GM12878 (cell line): ENCODE results near the gene NISCH. TPM values are rescaled to one million over a fixed set of nuclear protein-coding genes. Genes with fewer than 3 reads are reported as not detected.

Source experiments
- ATAC-seq: fragments of 200-7000 bp; cut with Tn5 transposase; 3 replicates; pipeline ENCODE4 v1.9.1; 2020; ENCODE audit warnings: mild to moderate bottlenecking, moderate library complexity
- BruUV-seq: library from RNA; stranded (reverse); fragments of 400-500 nt; replicated peaks from 2 replicates; lab custom pipeline; 2021; lab: Mats Ljungman, UMichigan
- CTCF ChIA-PET: fragments of 300-600 bp; sonication (Branson Sonifier 250); formaldehyde crosslinking; extraction: SDS; loops from one replicate; lab custom pipeline; 2021; ENCODE audit warnings: inconsistent platforms; lab: Yijun Ruan, JAX
- POLR2A ChIA-PET: fragments of 350-600 bp; formaldehyde crosslinking; extraction: SDS; loops from one replicate; lab custom pipeline; 2021; ENCODE audit warnings: inconsistent platforms; lab: Charles Lee
- RAD21 ChIA-PET: fragments of 300-600 bp; sonication (Branson Sonifier 250); formaldehyde crosslinking; loops from one replicate; lab custom pipeline; 2023; ENCODE audit warnings: antibody characterized with exemption; ENCODE audit not compliant: unreplicated experiment; lab: Charles Lee
- SMC1A ChIA-PET: fragments of 300-600 bp; sonication (Branson Sonifier 250); formaldehyde crosslinking; loops from one replicate; lab custom pipeline; 2023; ENCODE audit not compliant: unreplicated experiment, uncharacterized antibody; lab: Charles Lee
- DNase-seq: peaks from one replicate; pipeline ENCODE4 v3.0.0-alpha.2; 2011; ENCODE audit warnings: low read depth, low spot score
- FAIRE-seq: peaks from 3 replicates; lab custom pipeline; 2011; peaks lifted over from hg19 to GRCh38; lab: Jason Lieb, UNC
- H2AFZ ChIP-seq: 2 replicates; pipeline ENCODE4 v1.6.0; 2011; ENCODE audit warnings: low read depth, low read length, control low read depth; ENCODE audit not compliant: control insufficient read depth
- H3K27ac ChIP-seq: 2 replicates; pipeline ENCODE4 v1.5.1; 2011; ENCODE audit warnings: control low read depth; ENCODE audit not compliant: control insufficient read depth, insufficient read depth
- H3K27me3 ChIP-seq, 2 experiments: replicated peaks in 1 of 2; 2 replicates each; pipeline versions ENCODE4 v1.6.0 to v1.6.1; 2011; ENCODE audit warnings: low read length in 1 of 2; ENCODE audit not compliant: control insufficient read depth in 2 of 2, insufficient read depth in 2 of 2
- H3K36me3 ChIP-seq, 2 experiments: 2 replicates each; pipeline ENCODE4 v1.5.1; 2011; ENCODE audit warnings: low read length in 1 of 2; ENCODE audit not compliant: control insufficient read depth in 2 of 2, insufficient read depth in 2 of 2
- H3K4me1 ChIP-seq: 2 replicates; pipeline ENCODE4 v1.6.1; 2011; ENCODE audit warnings: mild to moderate bottlenecking, low read length, moderate library complexity, mixed read lengths; ENCODE audit not compliant: control insufficient read depth, insufficient read depth
- H3K4me2 ChIP-seq: 2 replicates; pipeline ENCODE4 v1.6.0; 2011; ENCODE audit warnings: control low read depth; ENCODE audit not compliant: control insufficient read depth, insufficient read depth
- H3K4me3 ChIP-seq: fragments of 200-600 bp; sonication (generic); 2 replicates; pipeline ENCODE4 v1.5.1; 2016
- H3K79me2 ChIP-seq: 2 replicates; pipeline ENCODE4 v1.6.0; 2011; ENCODE audit warnings: low read length; ENCODE audit not compliant: control insufficient read depth, insufficient read depth
- H3K9ac ChIP-seq: 2 replicates; pipeline ENCODE4 v1.8.0; 2011; ENCODE audit warnings: low read length, control low read depth, mixed read lengths; ENCODE audit not compliant: control insufficient read depth, insufficient read depth
- H3K9me3 ChIP-seq: replicated peaks from 3 replicates; pipeline ENCODE4 v1.5.1; 2011; ENCODE audit warnings: mild to moderate bottlenecking, low read length; ENCODE audit not compliant: control insufficient read depth, insufficient read depth
- H4K20me1 ChIP-seq: 2 replicates; pipeline ENCODE4 v1.6.0; 2011; ENCODE audit not compliant: control insufficient read depth, insufficient read depth
- CBX5 ChIP-seq: sonication (generic); IDR thresholded peaks from 2 replicates; pipeline ENCODE4 v1.6.1; 2016; ENCODE audit warnings: low read depth, moderate library complexity, mild to moderate bottlenecking, inconsistent platforms
- CREB1 ChIP-seq: IDR thresholded peaks from 2 replicates; pipeline ENCODE4 v1.6.1; 2012; ENCODE audit warnings: low read depth, mild to moderate bottlenecking, inconsistent platforms
- CREM ChIP-seq: IDR thresholded peaks from 2 replicates; pipeline ENCODE4 v1.6.1; 2014; ENCODE audit warnings: antibody characterized with exemption, low read depth
- FOS ChIP-seq: IDR thresholded peaks from 3 replicates; pipeline ENCODE4 v1.6.1; 2011; ENCODE audit warnings: borderline replicate concordance; ENCODE audit not compliant: insufficient read length; ENCODE audit errors: extremely low read depth
- FOXM1 ChIP-seq: IDR thresholded peaks from 2 replicates; pipeline ENCODE4 v1.6.1; 2012; ENCODE audit warnings: low read depth, mild to moderate bottlenecking, inconsistent platforms, low read length, moderate library complexity
- HDAC2 ChIP-seq: fragments of 200-600 bp; sonication (generic); IDR thresholded peaks from 2 replicates; pipeline ENCODE4 v1.6.1; 2017
- MYC ChIP-seq: IDR thresholded peaks from 2 replicates; pipeline ENCODE4 v1.6.1; 2011; ENCODE audit warnings: mild to moderate bottlenecking, low read length, moderate library complexity, inconsistent platforms; ENCODE audit not compliant: insufficient read depth, insufficient replicate concordance, insufficient read length, severe bottlenecking
- NFYA ChIP-seq: IDR thresholded peaks from 2 replicates; pipeline ENCODE4 v1.6.1; 2011; ENCODE audit warnings: low read depth, mild to moderate bottlenecking, low read length, improper control_type of control experiment, borderline replicate concordance
- NR2C1 ChIP-seq: fragments of 450-650 bp; IDR thresholded peaks from 2 replicates; pipeline ENCODE4 v1.6.1; 2017; ENCODE audit warnings: antibody characterized with exemption, mild to moderate bottlenecking, moderate library complexity
- PAX5 ChIP-seq: IDR thresholded peaks from 2 replicates; pipeline ENCODE4 v1.6.1; 2011; ENCODE audit warnings: low read depth, low read length, borderline replicate concordance
- WRNIP1 ChIP-seq: IDR thresholded peaks from 2 replicates; pipeline ENCODE4 v1.6.1; 2011; ENCODE audit warnings: low read depth, low read length, improper control_type of control experiment, borderline replicate concordance
- ZNF207 ChIP-seq: fragments of 450-650 bp; IDR thresholded peaks from 2 replicates; pipeline ENCODE4 v1.6.1; 2014; ENCODE audit warnings: antibody characterized with exemption, mild to moderate bottlenecking, borderline replicate concordance
- ZSCAN29 ChIP-seq: fragments of 450-650 bp; IDR thresholded peaks from 2 replicates; pipeline ENCODE4 v1.6.1; 2017; ENCODE audit warnings: mild to moderate bottlenecking, moderate library complexity
- WGBS: methylation state at CpG from one replicate; pipeline ENCODE4 v1.1.6; 2016; ENCODE audit warnings: low lambda C conversion rate; ENCODE audit not compliant: insufficient replicate concordance, insufficient coverage; ENCODE audit errors: missing lambda C conversion rate; 5-methylcytosine and 5-hydroxymethylcytosine counted together
- in situ Hi-C: fragments of 300-500 bp; cut with MboI; formaldehyde crosslinking; loops from 9 replicates; pipeline ENCODE4 v1.14.3; 2018; ENCODE audit warnings: mixed read lengths
- intact Hi-C: fragments of 100-400 bp; cut with micrococcal nuclease; formaldehyde crosslinking; loops from one replicate; pipeline ENCODE4 v1.14.2; 2022; ENCODE audit not compliant: unreplicated experiment
- polyA plus RNA-seq, 11 experiments: library from polyadenylated mRNA; depleted of rRNA in 4 of 11; unstranded in 6 of 11; stranded (reverse) in 5 of 11; fragments of >200 nt; fragmentation: Nextera tagmentation in 4 of 11; fragmentation: Illumina TruSeq in 1 of 11; extraction: Ambion mirVana in 4 of 11; extraction: Trizol in 1 of 11; gene quantifications; 1 replicate in 1 of 11; 2 replicates in 10 of 11; pipeline versions ENCODE4 v1.2.1 to v1.2.3, GENCODE V29; 2011 to 2016; ENCODE audit warnings: inconsistent platforms in 2 of 11, missing spikeins in 2 of 11, low read depth in 1 of 11
- total RNA-seq, 4 experiments: library from RNA; depleted of rRNA in 3 of 4; stranded (reverse); fragments of >200 nt in 3 of 4; fragmentation: Illumina TruSeq in 1 of 4; extraction: Trizol in 1 of 4; gene quantifications; 2 replicates each; pipeline versions ENCODE4 v1.2.1 to v1.2.3, GENCODE V29; 2013 to 2021
- TF ChIP-seq, protein P1 (sequence below): fragments of 450-650 bp; IDR thresholded peaks from 2 replicates; pipeline ENCODE4 v1.6.1; 2017; ENCODE audit warnings: mild to moderate bottlenecking
- TF ChIP-seq, protein P2 (sequence below): IDR thresholded peaks from 2 replicates; pipeline ENCODE4 v1.6.1; 2011; ENCODE audit warnings: mild to moderate bottlenecking, low read depth, low read length, moderate library complexity; ENCODE audit not compliant: insufficient replicate concordance
- TF ChIP-seq, protein P3 (sequence below): fragments of 450-650 bp; formaldehyde crosslinking; IDR thresholded peaks from 2 replicates; pipeline ENCODE4 v1.4.0; 2022; ENCODE audit warnings: mild to moderate bottlenecking, moderate library complexity
- TF ChIP-seq, protein P4 (sequence below): IDR thresholded peaks from 2 replicates; pipeline ENCODE4 v1.6.1; 2012; ENCODE audit warnings: low read depth, low read length, improper control_type of control experiment

The NISCH gene
- total and polyA plus RNA-seq, 10 of the 15 experiments (the other 5 are each of a cell fraction or from before 2014, with no cell fraction given), result 0.76 to 52.5 (median 24.6) TPM

DNA sequence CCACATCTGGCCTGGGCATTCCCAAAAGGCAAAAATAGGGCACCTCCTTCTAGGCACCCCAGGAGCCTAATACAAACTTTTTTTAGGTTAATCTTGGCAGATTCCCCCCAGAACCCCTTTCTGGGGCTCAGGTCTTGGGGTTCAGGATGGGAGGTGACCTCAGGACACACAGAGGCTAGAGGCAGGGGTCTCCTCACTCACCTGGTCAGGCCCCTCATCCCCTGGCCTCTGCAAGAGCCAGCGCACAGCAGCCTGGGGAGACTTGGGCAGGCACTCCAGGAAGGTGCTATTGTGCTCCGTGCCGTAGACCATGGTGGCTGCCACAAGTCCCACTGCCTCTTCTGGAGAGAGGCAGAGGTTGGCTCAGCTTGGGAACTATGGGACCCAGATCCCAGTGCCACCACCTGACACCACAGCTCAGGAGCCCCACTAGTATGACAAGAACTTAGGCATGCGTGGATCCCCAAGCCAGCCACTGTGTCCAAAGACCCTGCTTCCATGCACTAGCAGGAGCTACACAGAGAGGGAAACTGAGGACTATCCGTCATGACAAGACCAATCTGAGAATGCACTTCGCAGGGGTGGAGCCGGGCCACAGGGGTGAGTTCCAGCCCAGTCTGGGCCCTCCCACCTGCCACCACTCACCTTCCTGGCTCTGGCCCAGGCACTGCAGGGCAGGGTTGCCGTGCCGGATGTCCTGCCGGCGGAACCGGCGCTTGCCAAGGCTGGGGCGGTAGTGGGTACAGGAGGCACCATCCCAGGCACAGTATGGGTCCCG is 17.9 kb upstream of the NISCH start:
- RAD21 ChIA-PET, result no interaction called here
- ATAC-seq (no peak), DNase-seq (no peak), FAIRE-seq (no peak)
- no peak overlapping the region for H3K27ac ChIP-seq
- no peak overlapping the region for H2AFZ ChIP-seq
- CTCF ChIA-PET, result no interaction called here
- no peaks in the 10 kb centered on the region for H3K27me3 ChIP-seq
- intact Hi-C loops, result no loop called here
- H4K20me1 ChIP-seq, result no peaks in the 10 kb centered on the region
- H3K4me1 ChIP-seq, result no peaks in the 10 kb centered on the region
- SMC1A ChIA-PET, result interaction anchor here (1.1 kb wide), 1 partner anchor 8 kb away, joined by 3 read pairs; no protein-coding TSS in a partner anchor
- H3K4me3 ChIP-seq, result no peak overlapping the region
- no peak overlapping the region for H3K9ac ChIP-seq
- BruUV-seq, result no TSS peak
- in situ Hi-C loops, result no loop called here
- no peak overlapping the region for H3K4me2 ChIP-seq
- no peaks in the 10 kb centered on the region for H3K9me3 ChIP-seq
- POLR2A ChIA-PET, result no interaction called here
- H3K79me2 ChIP-seq, result no peaks in the 10 kb centered on the region
- no peaks in the 10 kb centered on the region for H3K36me3 ChIP-seq
- 58% methylated on average over 15 of the region's 15 CpGs for WGBS
- no peak for TF ChIP-seq CREB1
- TF ChIP-seq CREM, result no peak
- TF ChIP-seq, protein P1, sequence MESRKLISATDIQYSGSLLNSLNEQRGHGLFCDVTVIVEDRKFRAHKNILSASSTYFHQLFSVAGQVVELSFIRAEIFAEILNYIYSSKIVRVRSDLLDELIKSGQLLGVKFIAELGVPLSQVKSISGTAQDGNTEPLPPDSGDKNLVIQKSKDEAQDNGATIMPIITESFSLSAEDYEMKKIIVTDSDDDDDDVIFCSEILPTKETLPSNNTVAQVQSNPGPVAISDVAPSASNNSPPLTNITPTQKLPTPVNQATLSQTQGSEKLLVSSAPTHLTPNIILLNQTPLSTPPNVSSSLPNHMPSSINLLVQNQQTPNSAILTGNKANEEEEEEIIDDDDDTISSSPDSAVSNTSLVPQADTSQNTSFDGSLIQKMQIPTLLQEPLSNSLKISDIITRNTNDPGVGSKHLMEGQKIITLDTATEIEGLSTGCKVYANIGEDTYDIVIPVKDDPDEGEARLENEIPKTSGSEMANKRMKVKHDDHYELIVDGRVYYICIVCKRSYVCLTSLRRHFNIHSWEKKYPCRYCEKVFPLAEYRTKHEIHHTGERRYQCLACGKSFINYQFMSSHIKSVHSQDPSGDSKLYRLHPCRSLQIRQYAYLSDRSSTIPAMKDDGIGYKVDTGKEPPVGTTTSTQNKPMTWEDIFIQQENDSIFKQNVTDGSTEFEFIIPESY, result no peak
- TF ChIP-seq, protein P2, sequence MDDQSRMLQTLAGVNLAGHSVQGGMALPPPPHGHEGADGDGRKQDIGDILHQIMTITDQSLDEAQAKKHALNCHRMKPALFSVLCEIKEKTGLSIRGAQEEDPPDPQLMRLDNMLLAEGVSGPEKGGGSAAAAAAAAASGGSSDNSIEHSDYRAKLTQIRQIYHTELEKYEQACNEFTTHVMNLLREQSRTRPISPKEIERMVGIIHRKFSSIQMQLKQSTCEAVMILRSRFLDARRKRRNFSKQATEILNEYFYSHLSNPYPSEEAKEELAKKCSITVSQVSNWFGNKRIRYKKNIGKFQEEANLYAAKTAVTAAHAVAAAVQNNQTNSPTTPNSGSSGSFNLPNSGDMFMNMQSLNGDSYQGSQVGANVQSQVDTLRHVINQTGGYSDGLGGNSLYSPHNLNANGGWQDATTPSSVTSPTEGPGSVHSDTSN, result no peak
- TF ChIP-seq FOXM1, result no peak
- TF ChIP-seq MYC, result no peak
- no peak for TF ChIP-seq CBX5
- TF ChIP-seq, protein P3, sequence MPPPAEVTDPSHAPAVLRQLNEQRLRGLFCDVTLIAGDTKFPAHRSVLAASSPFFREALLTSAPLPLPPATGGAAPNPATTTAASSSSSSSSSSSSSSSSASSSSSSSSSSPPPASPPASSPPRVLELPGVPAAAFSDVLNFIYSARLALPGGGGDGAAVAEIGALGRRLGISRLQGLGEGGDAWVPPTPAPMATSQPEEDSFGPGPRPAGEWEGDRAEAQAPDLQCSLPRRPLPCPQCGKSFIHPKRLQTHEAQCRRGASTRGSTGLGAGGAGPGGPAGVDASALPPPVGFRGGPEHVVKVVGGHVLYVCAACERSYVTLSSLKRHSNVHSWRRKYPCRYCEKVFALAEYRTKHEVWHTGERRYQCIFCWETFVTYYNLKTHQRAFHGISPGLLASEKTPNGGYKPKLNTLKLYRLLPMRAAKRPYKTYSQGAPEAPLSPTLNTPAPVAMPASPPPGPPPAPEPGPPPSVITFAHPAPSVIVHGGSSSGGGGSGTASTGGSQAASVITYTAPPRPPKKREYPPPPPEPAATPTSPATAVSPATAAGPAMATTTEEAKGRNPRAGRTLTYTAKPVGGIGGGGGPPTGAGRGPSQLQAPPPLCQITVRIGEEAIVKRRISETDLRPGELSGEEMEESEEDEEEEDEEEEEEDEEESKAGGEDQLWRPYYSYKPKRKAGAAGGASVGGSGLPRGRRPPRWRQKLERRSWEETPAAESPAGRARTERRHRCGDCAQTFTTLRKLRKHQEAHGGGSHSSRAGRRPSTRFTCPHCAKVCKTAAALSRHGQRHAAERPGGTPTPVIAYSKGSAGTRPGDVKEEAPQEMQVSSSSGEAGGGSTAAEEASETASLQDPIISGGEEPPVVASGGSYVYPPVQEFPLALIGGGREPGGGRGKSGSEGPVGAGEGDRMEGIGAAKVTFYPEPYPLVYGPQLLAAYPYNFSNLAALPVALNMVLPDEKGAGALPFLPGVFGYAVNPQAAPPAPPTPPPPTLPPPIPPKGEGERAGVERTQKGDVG (CRISPR knock-in tag), result no peak
- TF ChIP-seq NFYA, result no peak
- no peak for TF ChIP-seq WRNIP1
- no peak for TF ChIP-seq NR2C1
- TF ChIP-seq ZSCAN29, result no peak
- no peak for TF ChIP-seq FOS
- TF ChIP-seq PAX5, result no peak
- TF ChIP-seq, protein P4, sequence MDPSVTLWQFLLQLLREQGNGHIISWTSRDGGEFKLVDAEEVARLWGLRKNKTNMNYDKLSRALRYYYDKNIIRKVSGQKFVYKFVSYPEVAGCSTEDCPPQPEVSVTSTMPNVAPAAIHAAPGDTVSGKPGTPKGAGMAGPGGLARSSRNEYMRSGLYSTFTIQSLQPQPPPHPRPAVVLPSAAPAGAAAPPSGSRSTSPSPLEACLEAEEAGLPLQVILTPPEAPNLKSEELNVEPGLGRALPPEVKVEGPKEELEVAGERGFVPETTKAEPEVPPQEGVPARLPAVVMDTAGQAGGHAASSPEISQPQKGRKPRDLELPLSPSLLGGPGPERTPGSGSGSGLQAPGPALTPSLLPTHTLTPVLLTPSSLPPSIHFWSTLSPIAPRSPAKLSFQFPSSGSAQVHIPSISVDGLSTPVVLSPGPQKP, result no peak
- no peak for TF ChIP-seq HDAC2
- no peak for TF ChIP-seq ZNF207
